Mesendoderm (in vitro differentiated cells): ENCODE data around the gene KIF9.

ENCODE experiments used
- DNase-seq: peaks from one replicate; pipeline ENCODE4 v3.0.0; 2013
- H2AK5ac ChIP-seq: 2 replicates; pipeline ENCODE4 v1.6.1; 2013; ENCODE audit warnings: low read length, inconsistent platforms
- H2BK120ac ChIP-seq: 2 replicates; pipeline ENCODE4 v1.6.1; 2013; ENCODE audit warnings: low read depth, mild to moderate bottlenecking, low read length, moderate library complexity, mixed read lengths
- H2BK15ac ChIP-seq: replicated peaks from 2 replicates; pipeline ENCODE4 v1.6.1; 2013; ENCODE audit warnings: low read depth, mild to moderate bottlenecking, moderate library complexity
- H2BK5ac ChIP-seq: 2 replicates; pipeline ENCODE4 v1.6.1; 2013; ENCODE audit warnings: low read length, inconsistent platforms
- H3K18ac ChIP-seq: 2 replicates; pipeline ENCODE4 v1.6.1; 2013; ENCODE audit warnings: mild to moderate bottlenecking, low read length, mixed read lengths
- H3K23ac ChIP-seq: one replicate; pipeline ENCODE4 v1.6.1; 2013; ENCODE audit warnings: low read length
- H3K27ac ChIP-seq: 2 replicates; pipeline ENCODE4 v1.5.1; 2013; ENCODE audit warnings: low read depth, mild to moderate bottlenecking, inconsistent platforms, low read length, moderate library complexity
- H3K27me3 ChIP-seq: 2 replicates; pipeline ENCODE4 v1.6.1; 2013; ENCODE audit warnings: low read length, control low read depth, mild to moderate bottlenecking, inconsistent platforms; ENCODE audit not compliant: insufficient read depth, poor library complexity
- H3K36me3 ChIP-seq: 2 replicates; pipeline ENCODE4 v1.6.1; 2013; ENCODE audit warnings: low read length, inconsistent platforms; ENCODE audit not compliant: control insufficient read depth, insufficient read depth
- H3K4ac ChIP-seq: one replicate; pipeline ENCODE4 v1.6.1; 2013; ENCODE audit warnings: low read depth, mild to moderate bottlenecking, low read length, moderate library complexity
- H3K4me1 ChIP-seq: 2 replicates; pipeline ENCODE4 v1.6.1; 2013; ENCODE audit warnings: low read depth, low read length, inconsistent platforms; ENCODE audit not compliant: control insufficient read depth
- H3K4me2 ChIP-seq: 2 replicates; pipeline ENCODE4 v1.6.1; 2013; ENCODE audit warnings: low read length
- H3K4me3 ChIP-seq: 2 replicates; pipeline ENCODE4 v1.5.1; 2013; ENCODE audit warnings: mild to moderate bottlenecking, low read length
- H3K56ac ChIP-seq: one replicate; pipeline ENCODE4 v1.6.1; 2013; ENCODE audit warnings: low read length
- H3K79me1 ChIP-seq: 2 replicates; pipeline ENCODE4 v1.6.1; 2013; ENCODE audit warnings: low read length, inconsistent platforms
- H3K79me2 ChIP-seq: 2 replicates; pipeline ENCODE4 v1.6.1; 2013; ENCODE audit warnings: mild to moderate bottlenecking, low read length; ENCODE audit not compliant: control insufficient read depth, insufficient read depth
- H3K9ac ChIP-seq: 2 replicates; pipeline ENCODE4 v1.6.1; 2013; ENCODE audit warnings: low read length, inconsistent platforms
- H4K5ac ChIP-seq: one replicate; pipeline ENCODE4 v1.6.1; 2013; ENCODE audit warnings: low read length
- H4K8ac ChIP-seq: one replicate; pipeline ENCODE4 v1.6.1; 2013; ENCODE audit warnings: low read depth, mild to moderate bottlenecking, control low read depth, low read length, moderate library complexity
- WGBS: extraction: QIAGEN DNeasy Blood & Tissue Kit; methylation state at CpG from one replicate; pipeline ENCODE4 v1.1.7; 2013; ENCODE audit warnings: low lambda C conversion rate, missing lambda C conversion rate; ENCODE audit not compliant: insufficient coverage; ENCODE audit errors: extremely low coverage; 5-methylcytosine and 5-hydroxymethylcytosine counted together

The KIF9 gene

GRCh38 chr3:47266709-47267489 is 15.7 kb downstream of the KIF9 start:
- no peak overlapping the region for H3K4me2 ChIP-seq
- no peak overlapping the region for H3K4ac ChIP-seq
- no peak overlapping the region for H2BK5ac ChIP-seq
- H3K56ac ChIP-seq, result no peak overlapping the region
- H2AK5ac ChIP-seq, result no peak overlapping the region
- H3K79me1 ChIP-seq, result no peaks in the 10 kb centered on the region
- no peak overlapping the region for H4K5ac ChIP-seq
- H2BK15ac ChIP-seq, result no peak overlapping the region
- H3K18ac ChIP-seq, result no peak overlapping the region
- no peak overlapping the region for H3K23ac ChIP-seq
- no peak overlapping the region for H3K4me3 ChIP-seq
- H2BK120ac ChIP-seq, result no peak overlapping the region
- no peaks in the 10 kb centered on the region for H3K27me3 ChIP-seq
- WGBS, result no CpG with 5 or more reads among the region's 11 CpGs
- no peak overlapping the region for H4K8ac ChIP-seq
- no peak overlapping the region for H3K9ac ChIP-seq
- no peaks in the 10 kb centered on the region for H3K36me3 ChIP-seq
- DNase-seq, result no peak
- no peaks in the 10 kb centered on the region for H3K4me1 ChIP-seq
- H3K79me2 ChIP-seq, result no peaks in the 10 kb centered on the region
- H3K27ac ChIP-seq, result no peak overlapping the region

GRCh38 chr3:47265725-47266428 is 16.7 kb downstream of the KIF9 start:
- H3K36me3 ChIP-seq, result no peaks in the 10 kb centered on the region
- no peak overlapping the region for H3K4me2 ChIP-seq
- DNase-seq, result no peak
- WGBS, result no CpG with 5 or more reads among the region's 10 CpGs
- no peak overlapping the region for H3K18ac ChIP-seq
- no peaks in the 10 kb centered on the region for H3K27me3 ChIP-seq
- no peaks in the 10 kb centered on the region for H3K79me1 ChIP-seq
- H3K9ac ChIP-seq, result no peak overlapping the region
- no peak overlapping the region for H2AK5ac ChIP-seq
- no peak overlapping the region for H3K23ac ChIP-seq
- no peak overlapping the region for H4K5ac ChIP-seq
- no peaks in the 10 kb centered on the region for H3K79me2 ChIP-seq
- no peak overlapping the region for H3K4me3 ChIP-seq
- no peak overlapping the region for H2BK120ac ChIP-seq
- no peak overlapping the region for H2BK5ac ChIP-seq
- H3K4ac ChIP-seq, result no peak overlapping the region
- no peaks in the 10 kb centered on the region for H3K4me1 ChIP-seq
- no peak overlapping the region for H2BK15ac ChIP-seq
- H4K8ac ChIP-seq, result no peak overlapping the region
- H3K27ac ChIP-seq, result no peak overlapping the region
- peak overlapping the region; percentile 15 for H3K56ac ChIP-seq

- Histone ChIP-seq H2BK120ac (no peak overlapping the region), H3K36me3 (no peaks in the 10 kb centered on the region), H3K79me2 (no peaks in the 10 kb centered on the region), H3K18ac (no peak overlapping the region), H3K4me2 (no peak overlapping the region), H3K4ac (no peak overlapping the region), H2BK5ac (no peak overlapping the region), H4K8ac (no peak overlapping the region), H3K27ac (no peak overlapping the region), H3K27me3 (no peaks in the 10 kb centered on the region), H4K5ac (no peak overlapping the region), H2AK5ac (no peak overlapping the region), H3K23ac (no peak overlapping the region), H3K4me3 (no peak overlapping the region), H3K4me1 (peaks cover 2% of the 10 kb centered on the region), H3K79me1 (no peaks in the 10 kb centered on the region), H3K9ac (no peak overlapping the region), H2BK15ac (no peak overlapping the region), H3K56ac (no peak overlapping the region)
- no peak for DNase-seq
- no CpG with 5 or more reads among the region's 1 CpG for WGBS
Observed at GRCh38 chr3:47265008-47265407, 17.6 kb downstream of the KIF9 start.

- H3K23ac ChIP-seq, result no peak overlapping the region
- no peak overlapping the region for H2BK15ac ChIP-seq
- H3K4me1 ChIP-seq, result peaks cover 6% of the 10 kb centered on the region
- no CpG with 5 or more reads among the region's 3 CpGs for WGBS
- H3K56ac ChIP-seq, result peak overlapping the region; percentile 52
- no peak overlapping the region for H3K27ac ChIP-seq
- no peaks in the 10 kb centered on the region for H3K36me3 ChIP-seq
- no peak overlapping the region for H2BK120ac ChIP-seq
- no peaks in the 10 kb centered on the region for H3K79me1 ChIP-seq
- no peak overlapping the region for H2AK5ac ChIP-seq
- no peak overlapping the region for H3K9ac ChIP-seq
- H3K79me2 ChIP-seq, result no peaks in the 10 kb centered on the region
- no peak overlapping the region for H3K4ac ChIP-seq
- peak; percentile 70 for DNase-seq
- no peak overlapping the region for H4K5ac ChIP-seq
- no peaks in the 10 kb centered on the region for H3K27me3 ChIP-seq
- H4K8ac ChIP-seq, result no peak overlapping the region
- no peak overlapping the region for H3K18ac ChIP-seq
- no peak overlapping the region for H3K4me3 ChIP-seq
- H3K4me2 ChIP-seq, result no peak overlapping the region
- H2BK5ac ChIP-seq, result peak overlapping the region; percentile 45
Observed at GRCh38 chr3:47261301-47261700, 21.3 kb downstream of the KIF9 start.

- H3K9ac ChIP-seq, result no peak overlapping the region
- no peak overlapping the region for H3K4me3 ChIP-seq
- H2BK120ac ChIP-seq, result no peak overlapping the region
Observed at GRCh38 chr3:47260605-47261004, 22.0 kb downstream of the KIF9 start.

More at GRCh38 chr3:47260605-47261004, 22.0 kb downstream of the KIF9 start:
- no peak overlapping the region for H2BK5ac ChIP-seq
- H3K4ac ChIP-seq, result no peak overlapping the region
- no peak overlapping the region for H4K8ac ChIP-seq
- H3K56ac ChIP-seq, result no peak overlapping the region
- no peak overlapping the region for H2AK5ac ChIP-seq
- no peak overlapping the region for H3K18ac ChIP-seq
- no peaks in the 10 kb centered on the region for H3K79me2 ChIP-seq
- H3K23ac ChIP-seq, result no peak overlapping the region
- WGBS, result no CpG with 5 or more reads among the region's 4 CpGs
- no peaks in the 10 kb centered on the region for H3K27me3 ChIP-seq
- H3K27ac ChIP-seq, result peak overlapping the region; percentile 2
- no peak overlapping the region for H3K4me2 ChIP-seq
- H3K36me3 ChIP-seq, result no peaks in the 10 kb centered on the region
- no peak overlapping the region for H4K5ac ChIP-seq
- H2BK15ac ChIP-seq, result no peak overlapping the region
- peaks cover 6% of the 10 kb centered on the region for H3K4me1 ChIP-seq
- peak; percentile 41 for DNase-seq
- H3K79me1 ChIP-seq, result no peaks in the 10 kb centered on the region
